RWPE1 (cell line): Measurements from ENCODE around the gene CNN1.
A peak's percentile ranks its signal among the peaks of the same experiment; 100 is the strongest.

ENCODE experiments used
- CTCF ChIA-PET: fragments of 350-600 bp; sonication (Branson Sonifier 250); formaldehyde crosslinking; extraction: SDS; loops from one replicate; lab custom pipeline; 2021; lab: Yijun Ruan, JAX
- POLR2A ChIA-PET: fragments of 400-600 bp; formaldehyde crosslinking; extraction: SDS; loops from one replicate; lab custom pipeline; 2020; ENCODE audit warnings: antibody characterized with exemption; ENCODE audit not compliant: low non-redundant PET; lab: Yijun Ruan, JAX
- DNase-seq: peaks from one replicate; pipeline ENCODE4 v3.0.0; 2012; ENCODE audit warnings: low spot score
- H3K27ac ChIP-seq: fragments of 450-650 bp; 2 replicates; pipeline ENCODE4 v1.5.1; 2017
- TF ChIP-seq, protein P1 (sequence below): fragments of 450-650 bp; conservative IDR thresholded peaks from 2 replicates; pipeline ENCODE4 v1.5.1; 2017; ENCODE audit warnings: low read depth, mild to moderate bottlenecking

CNN1 gene

DNA sequence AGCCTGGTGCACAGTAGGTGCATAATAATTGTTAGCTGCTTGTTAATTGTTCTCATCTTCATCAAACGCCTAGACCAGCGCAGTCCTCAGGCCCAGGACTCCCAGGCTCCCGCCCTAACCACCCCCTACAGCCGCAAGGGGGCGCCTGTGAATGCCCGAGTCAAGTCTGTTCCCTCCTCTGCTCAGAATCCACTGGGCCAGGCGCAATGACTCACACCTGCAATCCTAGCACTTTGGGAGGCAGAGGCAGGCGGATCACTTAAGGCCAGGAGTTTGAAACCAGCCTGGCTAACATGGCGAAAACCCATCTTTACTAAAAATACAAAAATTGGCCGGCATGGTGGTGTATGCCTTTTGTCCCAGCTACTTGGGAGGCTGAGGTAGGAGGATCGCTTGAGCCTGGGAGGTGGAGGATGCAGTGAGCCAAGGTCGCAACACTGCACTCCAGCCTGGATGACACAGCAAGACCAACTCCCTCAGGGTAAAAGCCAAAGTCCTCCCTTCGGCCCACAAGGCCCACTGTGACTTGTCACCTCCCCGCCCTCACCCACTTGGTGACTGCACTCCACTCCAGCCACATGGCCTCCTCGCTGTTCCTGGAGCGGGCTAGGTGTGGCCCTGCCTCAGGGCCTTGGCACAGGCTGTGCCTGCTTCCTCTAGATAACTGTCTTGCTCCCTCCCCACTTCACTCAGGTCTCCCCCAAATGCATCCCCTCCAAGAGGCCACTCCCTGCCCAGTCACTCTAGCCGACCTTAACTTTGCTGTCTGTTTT is 42.1 kb upstream of the CNN1 start:
- H3K27ac ChIP-seq, result peak overlapping the region; percentile 30
- TF ChIP-seq, protein P1, sequence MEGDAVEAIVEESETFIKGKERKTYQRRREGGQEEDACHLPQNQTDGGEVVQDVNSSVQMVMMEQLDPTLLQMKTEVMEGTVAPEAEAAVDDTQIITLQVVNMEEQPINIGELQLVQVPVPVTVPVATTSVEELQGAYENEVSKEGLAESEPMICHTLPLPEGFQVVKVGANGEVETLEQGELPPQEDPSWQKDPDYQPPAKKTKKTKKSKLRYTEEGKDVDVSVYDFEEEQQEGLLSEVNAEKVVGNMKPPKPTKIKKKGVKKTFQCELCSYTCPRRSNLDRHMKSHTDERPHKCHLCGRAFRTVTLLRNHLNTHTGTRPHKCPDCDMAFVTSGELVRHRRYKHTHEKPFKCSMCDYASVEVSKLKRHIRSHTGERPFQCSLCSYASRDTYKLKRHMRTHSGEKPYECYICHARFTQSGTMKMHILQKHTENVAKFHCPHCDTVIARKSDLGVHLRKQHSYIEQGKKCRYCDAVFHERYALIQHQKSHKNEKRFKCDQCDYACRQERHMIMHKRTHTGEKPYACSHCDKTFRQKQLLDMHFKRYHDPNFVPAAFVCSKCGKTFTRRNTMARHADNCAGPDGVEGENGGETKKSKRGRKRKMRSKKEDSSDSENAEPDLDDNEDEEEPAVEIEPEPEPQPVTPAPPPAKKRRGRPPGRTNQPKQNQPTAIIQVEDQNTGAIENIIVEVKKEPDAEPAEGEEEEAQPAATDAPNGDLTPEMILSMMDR, result peak; percentile 68
- peak; percentile 65 for DNase-seq
- ChIA-PET CTCF (interaction anchor here (1.0 kb wide), 1 partner anchor 14 kb away, joined by 4 read pairs; no protein-coding TSS in a partner anchor), POLR2A (no interaction called here)

DNA sequence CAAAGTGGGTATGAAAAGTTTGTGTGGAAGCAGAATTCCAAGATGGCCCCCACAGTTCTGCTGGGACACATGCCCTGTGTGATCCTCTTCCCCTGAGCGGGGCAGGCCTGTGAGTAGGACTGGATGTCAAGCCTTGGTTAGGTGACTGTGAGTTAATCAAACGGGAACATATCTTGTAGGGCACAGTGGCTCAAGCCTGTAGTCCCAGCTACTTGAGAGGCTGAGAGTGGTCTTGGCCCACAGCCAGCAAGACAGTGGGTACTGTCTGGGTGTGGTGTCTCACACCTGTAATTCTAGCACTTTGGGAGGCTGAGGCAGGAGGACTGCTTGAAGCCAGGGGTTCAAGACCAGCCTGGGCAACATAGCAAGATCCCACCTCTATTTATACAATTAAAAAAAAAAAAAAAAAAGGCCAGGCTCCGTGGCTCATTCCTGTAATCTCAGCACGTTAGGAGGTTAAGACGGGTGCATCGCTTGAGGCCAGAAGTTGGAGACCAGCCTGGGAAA is 39.4 kb upstream of the CNN1 start:
- DNase-seq, result no peak
- CTCF ChIA-PET, result interaction anchor here (0.6 kb wide), 1 partner anchor 403 kb away, joined by 4 read pairs; no protein-coding TSS in a partner anchor

DNA sequence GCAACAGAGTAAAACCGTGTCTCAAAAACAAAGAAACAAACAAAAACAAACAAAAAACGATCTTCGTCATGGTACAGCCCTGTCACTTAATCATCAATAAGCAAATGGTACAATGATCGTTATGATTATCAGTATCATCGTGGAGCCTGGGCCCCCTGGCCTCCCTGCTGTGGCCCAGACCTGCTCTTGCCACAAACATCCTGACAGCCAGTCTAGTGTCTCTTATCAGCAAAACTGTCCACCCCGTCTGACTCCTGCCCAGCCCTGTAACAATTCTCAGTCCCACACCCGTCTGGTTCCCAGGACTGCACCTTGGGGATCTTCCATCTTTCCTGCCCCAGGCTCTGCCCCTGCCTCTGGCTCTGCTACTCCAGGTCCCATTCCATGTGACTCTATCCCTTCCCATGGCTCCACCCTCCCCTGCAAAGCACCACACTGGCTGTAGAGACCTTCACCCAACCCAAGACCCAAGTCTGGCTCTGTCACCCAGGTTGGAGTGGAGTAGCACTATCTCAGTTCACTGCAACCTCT is 38.7 kb upstream of the CNN1 start:
- TF ChIP-seq, protein P1, result no peak
- no peak for DNase-seq
- H3K27ac ChIP-seq, result peak overlapping the region; percentile 25
- CTCF ChIA-PET, result no interaction called here
- POLR2A ChIA-PET, result no interaction called here

More for the DNA sequence above, 39.4 kb upstream of the CNN1 start:
- TF ChIP-seq, protein P1, result no peak
- POLR2A ChIA-PET, result no interaction called here
- 0 out of 2 replicates have a peak overlapping the region, but pooled peaks have one; percentile 4 for H3K27ac ChIP-seq

DNA sequence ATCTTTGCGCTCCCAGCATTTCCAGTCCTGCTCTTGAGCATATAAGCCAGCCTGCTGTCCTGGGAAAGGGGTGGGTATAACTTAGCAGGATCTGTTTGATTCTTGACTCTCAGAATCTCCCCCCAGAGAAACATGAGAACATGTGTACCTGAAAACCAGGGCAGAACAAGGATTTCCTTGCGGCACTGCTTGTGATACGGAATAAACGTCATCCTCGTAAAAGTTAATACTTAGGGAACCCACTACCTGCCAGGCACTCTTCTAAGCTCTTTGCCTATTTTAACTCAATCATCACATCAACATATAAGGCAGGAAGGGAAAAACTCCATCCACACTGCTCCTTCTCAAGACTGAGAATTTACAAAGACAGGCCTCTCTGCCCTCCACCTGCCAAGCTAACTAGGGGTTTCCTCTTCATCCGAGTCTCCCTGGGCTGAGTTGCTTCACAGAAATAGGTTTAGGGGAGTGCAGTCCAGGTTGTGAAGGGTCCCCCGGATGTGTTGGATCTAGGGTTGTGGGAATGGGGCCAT is 34.1 kb upstream of the CNN1 start:
- TF ChIP-seq, protein P1, result no peak
- ChIA-PET POLR2A (no interaction called here), CTCF (interaction anchor here (0.7 kb wide), 1 partner anchor 123 kb away, joined by 3 read pairs; no protein-coding TSS in a partner anchor)
- peak overlapping the region; percentile 93 for H3K27ac ChIP-seq
- no peak for DNase-seq

DNA sequence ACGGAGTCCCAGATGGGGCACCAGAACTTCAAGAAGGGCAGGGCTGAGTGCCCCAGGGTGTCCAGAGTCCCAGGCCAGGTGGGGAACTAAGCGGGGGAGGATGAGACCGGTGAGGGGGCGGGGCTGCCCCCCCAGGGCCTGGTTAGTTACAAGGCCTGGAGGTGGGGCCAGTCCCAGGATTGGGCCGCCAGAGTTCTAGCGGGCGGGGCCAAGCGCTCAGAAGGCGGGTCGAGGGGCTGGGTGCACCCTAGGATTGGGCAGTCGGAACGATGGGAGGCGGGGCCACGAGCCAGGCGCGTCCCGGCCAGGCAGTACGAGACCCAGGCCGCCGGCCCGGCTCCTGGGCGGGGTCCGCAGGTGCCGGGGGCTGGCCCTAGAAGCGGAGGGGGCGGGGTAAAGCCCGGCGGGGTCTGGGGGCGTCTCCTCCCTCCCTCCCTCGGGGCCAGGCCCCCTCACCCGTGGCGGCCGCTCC is 33.6 kb upstream of the CNN1 start:
- POLR2A ChIA-PET, result no interaction called here
- H3K27ac ChIP-seq, result peak overlapping the region; percentile 93
- CTCF ChIA-PET, result interaction anchor here (0.7 kb wide), 1 partner anchor 123 kb away, joined by 3 read pairs; no protein-coding TSS in a partner anchor

More for the DNA sequence above, 33.6 kb upstream of the CNN1 start:
- TF ChIP-seq, protein P1, result no peak
- peak; percentile 97 for DNase-seq
